Measurements from ENCODE around the gene CD300E. TPM values are rescaled to one million over a fixed set of nuclear protein-coding genes. Genes with fewer than 3 reads are reported as not detected.

CD300E gene
- total and polyA plus RNA-seq, 2 of the 4 experiments (the other 2 are of a cell fraction): not detected

- 20% methylated on average over 2 of the region's 4 CpGs; no CpG with 5 or more reads in 1 of the 2 experiments for WGBS, 2 experiments (ENCODE audit: extremely low coverage in 2 of 2, insufficient read length in 1 of 2)
Measured at GRCh38 chr17:74642556-74642955, 19.0 kb upstream of the CD300E start.

More at GRCh38 chr17:74642556-74642955, 19.0 kb upstream of the CD300E start:
- Histone ChIP-seq H4K8ac (ENCODE audit: low read depth in 2 of 2, low read length in 2 of 2) (no peak overlapping the region), H2AFZ (replicated peaks; ENCODE audit: low read length, poor library complexity) (no peak overlapping the region), H3K4me3 (ENCODE audit: insufficient read depth, low read depth, low read length) (no peak overlapping the region), H2AK5ac (ENCODE audit: low read depth, low read length) (no peak overlapping the region), H3K9ac (ENCODE audit: low read depth, low read length) (no peak overlapping the region), H3K14ac (replicated peaks; ENCODE audit: low read depth, low read length) (no peak overlapping the region), H2AK9ac (replicated peaks; ENCODE audit: low read depth, low read length, poor library complexity) (no peak overlapping the region), H3K27ac (ENCODE audit: insufficient read depth, low read length) (no peak overlapping the region), H3K27me3 (ENCODE audit: control insufficient read depth, insufficient read depth, low read length) (no peaks in the 10 kb centered on the region), H3K4ac (ENCODE audit: low read depth, low read length) (no peak overlapping the region), H2BK20ac (ENCODE audit: low read depth, low read length) (no peak overlapping the region), H2BK15ac (ENCODE audit: low read depth, low read length) (no peak overlapping the region), H3K4me2 (ENCODE audit: low read depth, low read length) (no peak overlapping the region), H2BK5ac (ENCODE audit: low read depth, low read length, poor library complexity, severe bottlenecking) (no peak overlapping the region), H4K5ac (ENCODE audit: low read depth, low read length) (no peak overlapping the region), H3K23ac (ENCODE audit: low read depth, low read length) (no peak overlapping the region), H2BK120ac (ENCODE audit: low read depth, low read length) (no peak overlapping the region), H3K4me1 (ENCODE audit: control insufficient read depth, insufficient read depth, low read length) (no peaks in the 10 kb centered on the region), H4K20me1 (ENCODE audit: insufficient read depth, low read length) (no peaks in the 10 kb centered on the region), H3K36me3 (ENCODE audit: control insufficient read depth, insufficient read depth, low read length) (no peaks in the 10 kb centered on the region), H3K79me1 (ENCODE audit: low read depth in 1 of 2, low read length in 2 of 2) (no peaks in the 10 kb centered on the region), H3K9me3 (ENCODE audit: control insufficient read depth, insufficient read depth, low read length) (no peaks in the 10 kb centered on the region), H3K18ac (ENCODE audit: low read depth, low read length) (no peak overlapping the region), H3K56ac (ENCODE audit: extremely low read depth, insufficient read depth, low read length) (no peak overlapping the region), H3K9me1 (ENCODE audit: insufficient read depth, low read length) (no peaks in the 10 kb centered on the region), H4K91ac (ENCODE audit: insufficient read depth, low read depth, low read length) (no peak overlapping the region)
- intact Hi-C loops (cut with micrococcal nuclease) (no loop called here), in situ Hi-C loops (cut with MboI; ENCODE audit: low sequenced_read_pairs) (no loop called here), dilution Hi-C loops (cut with HindIII; ENCODE audit: low sequenced_read_pairs, unreplicated experiment) (no loop called here)
- no TSS peak for BruUV-seq (replicated peaks)
- ChIA-PET CTCF (no interaction called here), POLR2A (ENCODE audit: unreplicated experiment) (no interaction called here)
- TF ChIP-seq MXI1 (IDR thresholded peaks at IDR 0.05; ENCODE audit: borderline replicate concordance, low read depth, low read length): no peak
- TF ChIP-seq SMC3 (IDR thresholded peaks at IDR 0.05; ENCODE audit: low read depth, low read length): no peak
- TF ChIP-seq, protein P1, sequence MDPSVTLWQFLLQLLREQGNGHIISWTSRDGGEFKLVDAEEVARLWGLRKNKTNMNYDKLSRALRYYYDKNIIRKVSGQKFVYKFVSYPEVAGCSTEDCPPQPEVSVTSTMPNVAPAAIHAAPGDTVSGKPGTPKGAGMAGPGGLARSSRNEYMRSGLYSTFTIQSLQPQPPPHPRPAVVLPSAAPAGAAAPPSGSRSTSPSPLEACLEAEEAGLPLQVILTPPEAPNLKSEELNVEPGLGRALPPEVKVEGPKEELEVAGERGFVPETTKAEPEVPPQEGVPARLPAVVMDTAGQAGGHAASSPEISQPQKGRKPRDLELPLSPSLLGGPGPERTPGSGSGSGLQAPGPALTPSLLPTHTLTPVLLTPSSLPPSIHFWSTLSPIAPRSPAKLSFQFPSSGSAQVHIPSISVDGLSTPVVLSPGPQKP (IDR thresholded peaks at IDR 0.05; ENCODE audit: borderline replicate concordance, low read depth, low read length): no peak
- no peak for TF ChIP-seq MAFK (IDR thresholded peaks at IDR 0.05; ENCODE audit: low read depth, low read length)
- TF ChIP-seq NFE2L2 (IDR thresholded peaks at IDR 0.05; ENCODE audit: low read depth, low read length): no peak
- no peak for TF ChIP-seq CTCF (conservative IDR thresholded peaks at IDR 0.05; ENCODE audit: low read depth, low read length)
- no peak for TF ChIP-seq RFX5 (IDR thresholded peaks at IDR 0.05; ENCODE audit: low read depth, low read length)
- no peak for TF ChIP-seq USF2 (IDR thresholded peaks at IDR 0.05; ENCODE audit: low read depth, low read length)
- no peak for TF ChIP-seq RAD21 (IDR thresholded peaks at IDR 0.05; ENCODE audit: low read length)
- TF ChIP-seq CEBPB (IDR thresholded peaks at IDR 0.05; ENCODE audit: low read depth, low read length): no peak
- no peak for ATAC-seq (ENCODE audit: low read depth)
- DNase-seq: no peak
